G401 (cell line): ENCODE measurements around the gene GRM2. TPM values are rescaled to one million over a fixed set of nuclear protein-coding genes. Genes with fewer than 3 reads are reported as not detected.
A peak's percentile ranks its signal among the peaks of the same experiment; 100 is the strongest.
"Not testable (repeated sequence)": the region's sequence is repeated elsewhere in the genome, so short reads cannot be mapped to it uniquely, and the experiment has no call there.

ENCODE experiments used
- DNase-seq: peaks from one replicate; pipeline ENCODE4 v3.0.0-alpha.2; 2015; ENCODE audit warnings: low spot score
- in situ Hi-C: cut with HindIII; loops from 2 replicates; pipeline ENCODE4 v1.10.0; 2016; ENCODE audit warnings: low sequenced_read_pairs, mixed read lengths
- total RNA-seq: library from RNA; depleted of rRNA; stranded (reverse); fragments of >200 nt; shearing (Covaris generic); gene quantifications from 2 replicates; pipeline ENCODE4 v1.2.3, GENCODE V29; 2014

The GRM2 gene
- total RNA-seq, 1 experiment from 2014 or later: not detected

- peak; percentile 24 for DNase-seq
- in situ Hi-C loops: no loop called here
These were observed 11.9 kb downstream of the GRM2 start for GRCh38 chr3:51718547-51719409.

GRCh38 chr3:51719410-51720025 lies 12.7 kb downstream of the GRM2 start:
- in situ Hi-C loops: no loop called here
- no peak for DNase-seq

- in situ Hi-C loops: no loop called here
These were observed 13.6 kb downstream of the GRM2 start for GRCh38 chr3:51720292-51721061.

GRCh38 chr3:51721062-51721745 lies 14.3 kb downstream of the GRM2 start:
- in situ Hi-C loops: no loop called here
- DNase-seq: no peak

More at GRCh38 chr3:51720292-51721061, 13.6 kb downstream of the GRM2 start:
- DNase-seq: no peak

- in situ Hi-C loops: no loop called here
- DNase-seq: no peak
These were observed 15.5 kb downstream of the GRM2 start for GRCh38 chr3:51722362-51722761.

- in situ Hi-C loops: no loop called here
These were observed 20.6 kb downstream of the GRM2 start for GRCh38 chr3:51727500-51727899.

GRCh38 chr3:51729042-51729633 lies 22.3 kb downstream of the GRM2 start:
- DNase-seq: no peak
- in situ Hi-C loops: no loop called here

More at GRCh38 chr3:51727500-51727899, 20.6 kb downstream of the GRM2 start:
- DNase-seq: no peak

- no peak for DNase-seq
- in situ Hi-C loops: no loop called here
These were observed 27.1 kb downstream of the GRM2 start for GRCh38 chr3:51733859-51734571.

- in situ Hi-C loops: no loop called here
- no peak for DNase-seq
These were observed 27.7 kb downstream of the GRM2 start for GRCh38 chr3:51734572-51734907.

GRCh38 chr3:51735039-51735438 lies 28.2 kb downstream of the GRM2 start:
- in situ Hi-C loops: loop anchor here (5.0 kb wide), 1 partner anchor 42 kb away; the partner anchor contains the start of gene IQCF6
- no peak for DNase-seq

GRCh38 chr3:51735950-51736349 lies 29.1 kb downstream of the GRM2 start:
- in situ Hi-C loops: loop anchor here (5.0 kb wide), 1 partner anchor 41 kb away; the partner anchor contains the start of gene IQCF6

GRCh38 chr3:51739110-51739509 lies 32.2 kb downstream of the GRM2 start:
- DNase-seq: no peak
- in situ Hi-C loops: loop anchor here (5.0 kb wide), 1 partner anchor 38 kb away; the partner anchor contains the start of gene IQCF6

More at GRCh38 chr3:51735950-51736349, 29.1 kb downstream of the GRM2 start:
- no peak for DNase-seq

- in situ Hi-C loops, DNase-seq: not testable (repeated sequence)
These were observed 35.5 kb downstream of the GRM2 start for GRCh38 chr3:51742320-51742719.

- DNase-seq, in situ Hi-C loops: not testable (repeated sequence)
These were observed 36.1 kb downstream of the GRM2 start for GRCh38 chr3:51742978-51743377.

- in situ Hi-C loops: no loop called here
- no peak for DNase-seq
These were observed 41.0 kb downstream of the GRM2 start for GRCh38 chr3:51747840-51748239.

- DNase-seq: no peak
- in situ Hi-C loops: no loop called here
These were observed 41.5 kb downstream of the GRM2 start for GRCh38 chr3:51748327-51748726.

- in situ Hi-C loops: no loop called here
- DNase-seq: no peak
These were observed 44.0 kb downstream of the GRM2 start for GRCh38 chr3:51750878-51751277.

- DNase-seq: no peak
- in situ Hi-C loops: no loop called here
These were observed 44.4 kb downstream of the GRM2 start for GRCh38 chr3:51751287-51751686.
